ENCODE results near the gene FAM83D. TPM values are rescaled to one million over a fixed set of nuclear protein-coding genes. Genes with fewer than 3 reads are reported as not detected.

FAM83D gene
- total RNA-seq, 1 donor from 2014 or later = 7.7 TPM

DNA sequence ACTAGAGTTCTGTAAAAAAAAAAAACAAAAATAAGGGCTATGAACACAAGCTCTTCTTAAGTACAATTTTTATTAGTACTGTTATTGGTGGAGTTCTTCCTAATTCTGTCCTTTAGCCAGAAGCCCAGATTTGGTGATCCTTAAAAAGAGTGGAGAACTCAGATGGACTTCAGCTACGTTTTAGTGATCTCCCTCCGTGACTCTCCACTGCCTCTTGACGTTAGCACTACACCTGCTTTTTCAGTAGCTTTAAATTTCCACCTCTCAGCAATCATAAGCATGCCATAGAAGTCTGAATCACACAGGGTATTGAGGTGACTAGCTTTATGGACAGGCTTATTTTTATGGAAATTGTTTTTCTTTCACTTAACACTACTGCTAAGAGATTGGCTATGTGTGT, 53.6 kb downstream of the FAM83D start:
- Mint-ChIP-seq H3K27ac (ENCODE audit: unreplicated experiment) (no peak overlapping the region), H3K27me3 (ENCODE audit: unreplicated experiment) (no peaks in the 10 kb centered on the region), H3K36me3 (ENCODE audit: low read depth, unreplicated experiment) (no peaks in the 10 kb centered on the region), H3K4me1 (ENCODE audit: unreplicated experiment) (peaks cover 23% of the 10 kb centered on the region), H3K9me3 (ENCODE audit: unreplicated experiment) (no peaks in the 10 kb centered on the region), H3K4me3 (ENCODE audit: unreplicated experiment) (no peak overlapping the region)
- TF ChIP-seq, protein P1, sequence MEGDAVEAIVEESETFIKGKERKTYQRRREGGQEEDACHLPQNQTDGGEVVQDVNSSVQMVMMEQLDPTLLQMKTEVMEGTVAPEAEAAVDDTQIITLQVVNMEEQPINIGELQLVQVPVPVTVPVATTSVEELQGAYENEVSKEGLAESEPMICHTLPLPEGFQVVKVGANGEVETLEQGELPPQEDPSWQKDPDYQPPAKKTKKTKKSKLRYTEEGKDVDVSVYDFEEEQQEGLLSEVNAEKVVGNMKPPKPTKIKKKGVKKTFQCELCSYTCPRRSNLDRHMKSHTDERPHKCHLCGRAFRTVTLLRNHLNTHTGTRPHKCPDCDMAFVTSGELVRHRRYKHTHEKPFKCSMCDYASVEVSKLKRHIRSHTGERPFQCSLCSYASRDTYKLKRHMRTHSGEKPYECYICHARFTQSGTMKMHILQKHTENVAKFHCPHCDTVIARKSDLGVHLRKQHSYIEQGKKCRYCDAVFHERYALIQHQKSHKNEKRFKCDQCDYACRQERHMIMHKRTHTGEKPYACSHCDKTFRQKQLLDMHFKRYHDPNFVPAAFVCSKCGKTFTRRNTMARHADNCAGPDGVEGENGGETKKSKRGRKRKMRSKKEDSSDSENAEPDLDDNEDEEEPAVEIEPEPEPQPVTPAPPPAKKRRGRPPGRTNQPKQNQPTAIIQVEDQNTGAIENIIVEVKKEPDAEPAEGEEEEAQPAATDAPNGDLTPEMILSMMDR (IDR thresholded peaks at IDR 0.05; ENCODE audit: unreplicated experiment) = no peak
- no peak for DNase-seq (ENCODE audit: low spot score)

DNA sequence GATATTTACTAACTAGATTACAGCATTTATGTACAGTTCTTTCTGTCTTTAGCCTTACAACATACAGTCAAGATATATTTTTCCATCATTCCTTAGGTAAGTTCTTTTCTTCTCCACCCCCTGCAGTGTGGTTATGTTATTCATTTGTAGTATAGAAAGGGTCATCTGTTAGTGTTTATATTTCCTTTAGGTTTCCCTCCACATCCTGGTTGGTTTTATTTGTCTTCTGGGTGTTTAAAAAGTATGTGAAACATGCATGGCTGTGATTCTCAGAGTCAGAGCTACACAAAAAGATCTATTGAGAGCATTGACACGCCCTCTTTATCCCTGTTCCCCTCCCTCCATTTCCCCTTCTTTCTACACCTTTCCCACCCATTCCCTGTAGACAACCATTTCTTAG, 56.1 kb downstream of the FAM83D start:
- Mint-ChIP-seq H3K9me3 (ENCODE audit: unreplicated experiment) (no peaks in the 10 kb centered on the region), H3K27ac (ENCODE audit: unreplicated experiment) (no peak overlapping the region), H3K27me3 (ENCODE audit: unreplicated experiment) (no peaks in the 10 kb centered on the region), H3K36me3 (ENCODE audit: low read depth, unreplicated experiment) (no peaks in the 10 kb centered on the region), H3K4me3 (ENCODE audit: unreplicated experiment) (no peak overlapping the region), H3K4me1 (ENCODE audit: unreplicated experiment) (peaks cover 26% of the 10 kb centered on the region)
- TF ChIP-seq, protein P1 (IDR thresholded peaks at IDR 0.05; ENCODE audit: unreplicated experiment) = no peak
- no peak for DNase-seq (ENCODE audit: low spot score)

DNA sequence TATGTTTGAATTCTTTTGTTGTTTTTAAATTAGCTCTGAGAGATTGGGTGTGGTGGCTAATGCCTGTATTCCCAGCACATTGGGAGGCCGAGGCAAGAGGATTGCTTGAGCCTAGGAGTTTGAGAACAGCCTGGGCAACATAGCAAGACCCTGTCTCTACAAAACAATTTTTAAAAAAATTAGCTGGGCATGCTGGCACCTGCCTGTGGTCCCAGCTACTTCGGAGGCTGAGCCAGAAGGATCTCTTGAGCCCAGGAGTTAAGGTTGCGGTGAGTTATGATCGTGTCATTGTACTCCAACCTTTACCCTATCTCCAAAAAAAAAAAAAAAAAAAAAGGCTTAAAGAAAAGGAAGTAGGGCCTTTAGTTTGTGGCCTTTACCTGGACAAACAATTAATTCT, 58.8 kb downstream of the FAM83D start:
- no peaks in the 10 kb centered on the region for H3K9me3 Mint-ChIP-seq (ENCODE audit: unreplicated experiment)
- H3K27me3 Mint-ChIP-seq (ENCODE audit: unreplicated experiment) = peaks cover 2% of the 10 kb centered on the region
- TF ChIP-seq, protein P1 (IDR thresholded peaks at IDR 0.05; ENCODE audit: unreplicated experiment) = no peak
- peaks cover 3% of the 10 kb centered on the region for H3K36me3 Mint-ChIP-seq (ENCODE audit: low read depth, unreplicated experiment)
- no peak overlapping the region for H3K27ac Mint-ChIP-seq (ENCODE audit: unreplicated experiment)
- H3K4me3 Mint-ChIP-seq (ENCODE audit: unreplicated experiment) = no peak overlapping the region
- DNase-seq (ENCODE audit: low spot score) = no peak
- H3K4me1 Mint-ChIP-seq (ENCODE audit: unreplicated experiment) = peaks cover 26% of the 10 kb centered on the region

DNA sequence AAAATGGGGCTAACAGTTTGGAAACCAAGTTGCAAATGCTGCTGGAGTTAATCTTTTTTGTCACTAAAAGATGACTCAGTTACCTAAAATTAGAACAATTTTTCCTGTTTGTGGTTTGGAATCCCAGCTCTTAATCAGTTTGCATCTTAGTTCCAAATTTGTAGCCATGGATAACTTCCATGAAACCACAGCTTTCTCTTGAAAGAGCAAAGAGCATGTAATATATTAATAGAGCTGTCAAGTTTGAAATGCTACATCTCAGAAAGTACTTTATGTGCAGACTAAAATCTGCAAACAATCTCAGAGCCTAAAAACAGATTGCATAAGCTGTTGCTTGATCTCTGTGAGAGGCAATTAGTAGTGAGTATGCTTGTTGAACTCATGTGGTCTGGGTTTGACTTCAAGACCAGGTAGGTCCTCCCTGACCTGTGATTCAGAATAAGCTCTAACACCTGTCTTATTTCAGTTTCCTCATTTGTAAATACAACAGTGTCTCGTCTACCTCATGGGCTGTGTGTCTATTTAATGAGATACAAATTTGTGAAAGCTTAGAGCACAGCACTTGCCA, 59.5 kb downstream of the FAM83D start:
- Mint-ChIP-seq H3K4me3 (ENCODE audit: unreplicated experiment) (no peak overlapping the region), H3K27me3 (ENCODE audit: unreplicated experiment) (peaks cover 2% of the 10 kb centered on the region), H3K36me3 (ENCODE audit: low read depth, unreplicated experiment) (peaks cover 3% of the 10 kb centered on the region), H3K4me1 (ENCODE audit: unreplicated experiment) (peaks cover 23% of the 10 kb centered on the region), H3K27ac (ENCODE audit: unreplicated experiment) (no peak overlapping the region), H3K9me3 (ENCODE audit: unreplicated experiment) (no peaks in the 10 kb centered on the region)
- TF ChIP-seq, protein P1 (IDR thresholded peaks at IDR 0.05; ENCODE audit: unreplicated experiment) = no peak
- no peak for DNase-seq (ENCODE audit: low spot score)

DNA sequence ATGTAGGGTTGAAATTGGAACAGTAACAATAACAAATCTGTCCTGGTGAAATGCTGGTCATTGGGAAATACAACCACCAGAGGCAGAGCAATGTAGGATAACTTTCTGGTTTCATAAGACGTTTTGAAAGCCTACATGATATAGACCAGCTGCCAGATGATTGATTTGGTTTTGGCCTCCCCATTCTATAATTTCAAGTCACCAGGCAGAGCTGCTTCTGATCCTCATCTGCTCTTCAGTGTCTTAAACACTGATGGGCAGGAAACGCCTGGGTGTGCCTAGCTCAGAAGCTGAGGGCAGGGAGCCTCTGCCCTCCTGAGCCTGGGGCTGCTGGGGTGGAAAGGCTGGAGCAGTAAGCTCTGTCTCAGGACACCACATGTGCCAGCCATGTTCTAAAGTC, 60.4 kb downstream of the FAM83D start:
- Mint-ChIP-seq H3K9me3 (ENCODE audit: unreplicated experiment) (no peaks in the 10 kb centered on the region), H3K4me1 (ENCODE audit: unreplicated experiment) (peaks cover 23% of the 10 kb centered on the region), H3K27me3 (ENCODE audit: unreplicated experiment) (peaks cover 2% of the 10 kb centered on the region), H3K4me3 (ENCODE audit: unreplicated experiment) (no peak overlapping the region), H3K36me3 (ENCODE audit: low read depth, unreplicated experiment) (peaks cover 3% of the 10 kb centered on the region), H3K27ac (ENCODE audit: unreplicated experiment) (no peak overlapping the region)
- no peak for DNase-seq (ENCODE audit: low spot score)
- TF ChIP-seq, protein P1 (IDR thresholded peaks at IDR 0.05; ENCODE audit: unreplicated experiment) = no peak

Data from endothelial cell (in vitro differentiated cells).